SU-DHL-6 (cell line): Measurements from ENCODE around the gene DNMT3A.

Experiments
- H2AFZ ChIP-seq: fragments of 200-600 bp; sonication (generic); 2 replicates; pipeline ENCODE4 v1.6.1; 2014; ENCODE audit warnings: low read depth, mild to moderate bottlenecking, moderate library complexity, mixed read lengths, antibody characterized with exemption, low read length; ENCODE audit not compliant: severe bottlenecking
- H3F3A ChIP-seq: fragments of 200-600 bp; shearing (Covaris generic); 2 replicates; pipeline ENCODE4 v1.6.0; 2016; ENCODE audit warnings: antibody characterized with exemption, mild to moderate bottlenecking; ENCODE audit not compliant: insufficient read depth
- H3K27ac ChIP-seq: fragments of 200-600 bp; sonication (generic); 2 replicates; pipeline ENCODE4 v1.5.1; 2016; ENCODE audit warnings: low read depth, mild to moderate bottlenecking, low read length, moderate library complexity, mixed read lengths
- H3K27me3 ChIP-seq: fragments of 200-600 bp; sonication (generic), shearing (Covaris generic); 2 replicates; pipeline ENCODE4 v1.6.0; 2014; ENCODE audit warnings: mild to moderate bottlenecking, low read length
- H3K36me3 ChIP-seq: fragments of 200-600 bp; sonication (generic); 2 replicates; pipeline ENCODE4 v1.6.1; 2014; ENCODE audit warnings: mild to moderate bottlenecking, low read length, mixed read lengths
- H3K4me2 ChIP-seq: fragments of 300-600, 200-600 bp; shearing (Covaris generic), sonication (generic); 2 replicates; pipeline ENCODE4 v1.6.0; 2014; ENCODE audit warnings: low read length, low read depth, mild to moderate bottlenecking; ENCODE audit not compliant: poor library complexity, severe bottlenecking
- H3K4me3 ChIP-seq: fragments of 200-600 bp; sonication (generic); 2 replicates; pipeline ENCODE4 v1.5.1; 2014; ENCODE audit warnings: antibody characterized with exemption, low read length, mild to moderate bottlenecking, mixed read lengths; ENCODE audit not compliant: insufficient read depth, poor library complexity, severe bottlenecking
- H3K79me2 ChIP-seq: fragments of 200-600 bp; sonication (generic); 2 replicates; pipeline ENCODE4 v1.6.1; 2014; ENCODE audit warnings: mild to moderate bottlenecking, low read length, moderate library complexity; ENCODE audit not compliant: insufficient read depth
- H3K9ac ChIP-seq: fragments of 200-600 bp; sonication (generic); 2 replicates; pipeline ENCODE4 v1.7.0; 2014; ENCODE audit warnings: mild to moderate bottlenecking, low read length
- H3K9me2 ChIP-seq: fragments of 200-600 bp; sonication (generic); replicated peaks from 2 replicates; pipeline ENCODE4 v1.6.1; 2014; ENCODE audit warnings: low read length; ENCODE audit not compliant: insufficient read depth
- H3K9me3 ChIP-seq: fragments of 200-600 bp; sonication (generic); 2 replicates; pipeline ENCODE4 v1.6.1; 2014; ENCODE audit warnings: low read length, mixed read lengths; ENCODE audit not compliant: insufficient read depth
- H4K20me1 ChIP-seq: fragments of 200-600 bp; sonication (generic); 2 replicates; pipeline ENCODE4 v1.6.1; 2014; ENCODE audit warnings: low read depth, mild to moderate bottlenecking, antibody characterized with exemption, low read length, moderate library complexity, mixed read lengths
- CTCF ChIP-seq: fragments of 200-600 bp; sonication (generic); IDR thresholded peaks from one replicate; pipeline ENCODE4 v1.5.1; 2017; ENCODE audit warnings: antibody characterized with exemption, mild to moderate bottlenecking, low read length, moderate library complexity; ENCODE audit not compliant: insufficient read depth, poor library complexity, severe bottlenecking
- EZH2phosphoT487 ChIP-seq: fragments of 200-600 bp; sonication (generic), shearing (Covaris generic); conservative IDR thresholded peaks from 2 replicates; pipeline ENCODE4 v1.6.1; 2018; ENCODE audit warnings: mild to moderate bottlenecking, antibody characterized with exemption, low read length, moderate library complexity, mixed read lengths

Gene DNMT3A

GRCh38 chr2:25306777-25307368, 34.9 kb downstream of the DNMT3A start:
- Histone ChIP-seq H4K20me1 (no peaks in the 10 kb centered on the region; the same call in 1 of the 2 replicates), H3F3A (no peaks in the 10 kb centered on the region), H3K9me2 (no peaks in the 10 kb centered on the region), H3K9ac (no peak overlapping the region), H3K9me3 (no peaks in the 10 kb centered on the region), H3K27me3 (no peaks in the 10 kb centered on the region), H3K4me3 (no peak overlapping the region), H3K36me3 (no peaks in the 10 kb centered on the region), H2AFZ (no peak overlapping the region), H3K79me2 (no peaks in the 10 kb centered on the region), H3K4me2 (no peak overlapping the region), H3K27ac (no peak overlapping the region)
- TF ChIP-seq EZH2phosphoT487 (no peak), CTCF (no peak)

GRCh38 chr2:25305775-25306174, 36.0 kb downstream of the DNMT3A start:
- H3K9me2 ChIP-seq = no peaks in the 10 kb centered on the region
- no peak overlapping the region for H3K4me3 ChIP-seq
- no peak overlapping the region for H2AFZ ChIP-seq
- H3K79me2 ChIP-seq = no peaks in the 10 kb centered on the region
- no peaks in the 10 kb centered on the region for H3K36me3 ChIP-seq
- no peak overlapping the region for H3K9ac ChIP-seq
- no peak overlapping the region for H3K4me2 ChIP-seq
- H3K27ac ChIP-seq = no peak overlapping the region
- no peaks in the 10 kb centered on the region for H3K9me3 ChIP-seq
- TF ChIP-seq CTCF (no peak), EZH2phosphoT487 (no peak)
- H4K20me1 ChIP-seq = no peaks in the 10 kb centered on the region; the same call in 1 of the 2 replicates
- no peaks in the 10 kb centered on the region for H3F3A ChIP-seq
- H3K27me3 ChIP-seq = no peaks in the 10 kb centered on the region

GRCh38 chr2:25304826-25305596, 36.7 kb downstream of the DNMT3A start:
- no peak overlapping the region for H3K4me3 ChIP-seq
- no peaks in the 10 kb centered on the region for H3K36me3 ChIP-seq
- no peaks in the 10 kb centered on the region for H3K79me2 ChIP-seq
- no peak overlapping the region for H3K9ac ChIP-seq
- H3K9me2 ChIP-seq = no peaks in the 10 kb centered on the region
- no peak overlapping the region for H3K27ac ChIP-seq
- H3K4me2 ChIP-seq = no peak overlapping the region
- no peaks in the 10 kb centered on the region for H3K27me3 ChIP-seq
- H3K9me3 ChIP-seq = no peaks in the 10 kb centered on the region
- H3F3A ChIP-seq = no peaks in the 10 kb centered on the region
- TF ChIP-seq EZH2phosphoT487 (no peak), CTCF (no peak)
- no peak overlapping the region for H2AFZ ChIP-seq
- no peaks in the 10 kb centered on the region; the same call in 1 of the 2 replicates for H4K20me1 ChIP-seq
